GM21529 (cell line): Measurements from ENCODE around the gene TMEM108.

Experiments
- ATAC-seq: cut with Tn5 transposase; IDR thresholded peaks from one replicate; pipeline ENCODE4 v1.9.1; 2021; ENCODE audit not compliant: unreplicated experiment

The TMEM108 gene

DNA sequence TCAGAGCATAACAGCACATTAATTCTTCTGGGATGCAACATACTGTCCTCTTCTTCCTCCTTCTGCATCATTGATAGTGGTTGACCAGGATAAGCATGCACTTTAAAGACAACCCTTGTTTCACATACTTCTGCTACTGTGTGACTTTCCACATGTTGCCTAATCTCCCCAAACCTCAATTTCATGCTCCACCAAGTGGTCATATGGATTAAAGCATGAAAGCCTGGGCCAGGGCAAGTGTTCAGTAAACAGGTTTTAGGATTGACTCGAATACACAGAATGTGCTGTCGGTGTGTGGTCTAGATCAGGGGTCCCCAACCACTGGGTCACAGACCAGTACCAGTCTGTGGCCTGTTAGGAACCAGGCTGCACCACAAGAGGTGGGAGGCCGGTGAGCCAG lies 339.2 kb downstream of the TMEM108 start:
- ATAC-seq, result no peak

DNA sequence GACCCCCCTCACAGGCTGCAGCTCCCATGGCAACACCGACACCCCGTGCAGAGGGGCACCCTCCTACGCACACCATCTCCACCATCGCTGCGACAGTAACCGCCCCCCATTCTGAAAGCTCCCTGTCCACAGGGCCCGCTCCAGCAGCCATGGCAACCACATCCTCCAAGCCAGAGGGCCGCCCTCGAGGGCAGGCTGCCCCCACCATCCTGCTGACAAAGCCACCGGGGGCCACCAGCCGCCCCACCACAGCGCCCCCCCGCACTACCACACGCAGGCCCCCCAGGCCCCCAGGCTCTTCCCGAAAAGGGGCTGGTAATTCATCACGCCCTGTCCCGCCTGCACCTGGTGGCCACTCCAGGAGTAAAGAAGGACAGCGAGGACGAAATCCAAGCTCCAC lies 341.7 kb downstream of the TMEM108 start:
- no peak for ATAC-seq

DNA sequence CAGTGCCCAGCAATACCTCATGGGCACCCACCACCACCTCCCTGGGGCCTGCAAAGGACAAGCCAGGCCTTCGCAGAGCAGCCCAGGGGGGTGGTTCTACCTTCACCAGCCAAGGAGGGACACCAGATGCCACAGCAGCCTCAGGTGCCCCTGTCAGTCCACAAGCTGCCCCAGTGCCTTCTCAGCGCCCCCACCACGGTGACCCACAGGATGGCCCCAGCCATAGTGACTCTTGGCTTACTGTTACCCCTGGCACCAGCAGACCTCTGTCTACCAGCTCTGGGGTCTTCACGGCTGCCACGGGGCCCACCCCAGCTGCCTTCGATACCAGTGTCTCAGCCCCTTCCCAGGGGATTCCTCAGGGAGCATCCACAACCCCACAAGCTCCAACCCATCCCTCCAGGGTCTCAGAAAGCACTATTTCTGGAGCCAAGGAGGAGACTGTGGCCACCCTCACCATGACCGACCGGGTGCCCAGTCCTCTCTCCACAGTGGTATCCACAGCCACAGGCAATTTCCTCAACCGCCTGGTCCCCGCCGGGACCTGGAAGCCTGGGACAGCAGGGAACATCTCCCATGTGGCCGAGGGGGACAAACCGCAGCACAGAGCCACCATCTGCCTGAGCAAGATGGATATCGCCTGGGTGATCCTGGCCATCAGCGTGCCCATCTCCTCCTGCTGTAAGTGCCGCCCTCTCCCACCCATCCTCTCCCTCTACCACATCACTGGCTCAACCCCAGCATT lies 342.5 kb downstream of the TMEM108 start:
- no peak for ATAC-seq

- no peak for ATAC-seq
Measured at GRCh38 chr3:133381346-133382109, 343.3 kb downstream of the TMEM108 start.

GRCh38 chr3:133383175-133383574 lies 345.0 kb downstream of the TMEM108 start:
- ATAC-seq, result no peak

DNA sequence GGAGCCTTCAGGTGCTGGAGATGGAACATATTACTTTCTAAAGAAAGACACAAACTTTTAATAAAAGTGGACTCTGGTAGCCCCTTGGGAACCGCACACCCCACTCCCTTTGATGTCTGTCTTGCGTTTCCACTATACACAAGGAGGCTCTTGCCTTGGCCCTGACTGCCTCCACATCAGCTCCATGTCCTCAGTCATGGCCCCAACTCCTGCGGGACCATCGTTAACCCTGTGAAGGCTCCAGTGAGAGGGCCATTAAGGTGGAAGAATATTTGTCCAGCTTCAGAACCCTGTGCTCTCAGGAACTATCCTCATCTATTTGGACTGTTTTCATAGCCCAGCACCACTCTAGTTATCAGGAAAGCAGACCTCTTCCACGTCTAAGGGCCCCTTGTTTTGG lies 345.6 kb downstream of the TMEM108 start:
- ATAC-seq, result no peak

- ATAC-seq, result peak; percentile 53
Measured at GRCh38 chr3:133384331-133385027, 346.3 kb downstream of the TMEM108 start.

GRCh38 chr3:133386876-133387275 lies 348.7 kb downstream of the TMEM108 start:
- ATAC-seq, result no peak

- ATAC-seq, result no peak
Measured at GRCh38 chr3:133387341-133387740, 349.1 kb downstream of the TMEM108 start.

DNA sequence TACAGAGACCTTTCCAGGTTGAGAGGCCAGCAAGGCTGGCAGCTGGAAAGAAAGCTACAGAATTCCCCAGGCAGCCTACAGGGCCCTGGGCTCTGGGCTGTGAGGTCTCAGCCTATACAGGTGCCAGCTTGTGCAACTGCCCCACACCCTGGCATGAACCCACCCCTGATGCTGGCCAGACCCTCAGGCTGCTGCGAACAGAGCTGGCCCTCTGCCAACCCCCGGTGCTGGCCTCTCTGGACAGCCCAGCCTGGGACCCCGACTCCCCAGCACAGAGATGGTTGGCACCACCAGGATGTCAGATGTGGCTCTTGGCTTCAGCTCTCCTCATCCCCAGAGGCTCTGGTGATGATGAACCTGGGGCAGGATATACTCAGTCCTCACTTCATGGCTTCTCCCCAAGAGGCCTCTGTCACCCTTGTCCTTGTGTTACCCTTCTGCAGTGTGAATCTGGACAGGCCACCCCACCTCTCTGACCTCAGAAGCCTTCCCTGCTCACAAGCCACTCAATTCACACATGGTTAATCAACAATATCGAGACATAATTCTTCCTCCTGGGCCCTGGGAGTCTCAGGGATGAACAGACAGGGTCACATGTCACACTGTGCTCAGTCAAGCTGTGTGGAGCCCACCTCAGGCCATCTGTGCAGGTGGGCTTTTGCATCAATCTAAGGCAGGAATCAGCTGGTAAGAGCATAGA lies 350.7 kb downstream of the TMEM108 start:
- ATAC-seq, result no peak

DNA sequence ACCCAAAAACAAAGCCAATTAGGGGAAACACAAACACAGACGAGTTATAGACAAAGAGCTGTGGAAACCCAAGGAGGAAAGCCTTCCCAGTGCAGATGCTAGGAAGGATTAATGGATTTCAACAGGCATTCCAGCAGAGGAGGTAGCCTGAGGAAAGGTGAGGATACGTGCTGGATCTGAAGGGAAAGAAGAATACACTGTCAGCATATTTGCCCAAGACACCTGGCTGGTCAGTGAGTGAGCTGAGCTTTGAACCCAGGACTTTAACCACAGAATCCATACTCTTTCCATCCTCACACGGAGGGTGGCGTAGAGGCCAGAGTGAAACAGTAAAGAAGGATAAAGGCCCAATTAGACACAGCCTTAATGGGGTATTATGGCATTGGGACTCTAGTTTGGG lies 352.5 kb downstream of the TMEM108 start:
- ATAC-seq, result no peak

DNA sequence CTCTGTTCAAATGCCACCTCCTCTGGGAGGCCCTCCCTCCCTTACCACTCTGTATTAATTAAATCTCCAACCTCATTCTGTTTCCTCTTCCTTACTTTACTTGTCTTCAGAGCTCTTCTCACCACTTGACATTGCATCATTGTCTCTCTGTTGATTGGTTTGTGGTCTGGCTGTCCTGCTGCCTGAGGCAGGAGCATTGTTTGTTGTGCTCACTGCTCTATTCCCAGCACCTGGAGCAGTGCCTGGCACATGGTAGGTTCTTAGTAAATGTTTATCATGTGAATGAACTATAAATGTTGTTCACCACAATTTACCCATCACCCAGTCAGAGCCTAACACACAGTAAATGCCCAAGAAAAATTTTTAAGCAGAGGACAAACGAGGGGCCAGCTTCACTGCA lies 355.0 kb downstream of the TMEM108 start:
- ATAC-seq, result no peak

DNA sequence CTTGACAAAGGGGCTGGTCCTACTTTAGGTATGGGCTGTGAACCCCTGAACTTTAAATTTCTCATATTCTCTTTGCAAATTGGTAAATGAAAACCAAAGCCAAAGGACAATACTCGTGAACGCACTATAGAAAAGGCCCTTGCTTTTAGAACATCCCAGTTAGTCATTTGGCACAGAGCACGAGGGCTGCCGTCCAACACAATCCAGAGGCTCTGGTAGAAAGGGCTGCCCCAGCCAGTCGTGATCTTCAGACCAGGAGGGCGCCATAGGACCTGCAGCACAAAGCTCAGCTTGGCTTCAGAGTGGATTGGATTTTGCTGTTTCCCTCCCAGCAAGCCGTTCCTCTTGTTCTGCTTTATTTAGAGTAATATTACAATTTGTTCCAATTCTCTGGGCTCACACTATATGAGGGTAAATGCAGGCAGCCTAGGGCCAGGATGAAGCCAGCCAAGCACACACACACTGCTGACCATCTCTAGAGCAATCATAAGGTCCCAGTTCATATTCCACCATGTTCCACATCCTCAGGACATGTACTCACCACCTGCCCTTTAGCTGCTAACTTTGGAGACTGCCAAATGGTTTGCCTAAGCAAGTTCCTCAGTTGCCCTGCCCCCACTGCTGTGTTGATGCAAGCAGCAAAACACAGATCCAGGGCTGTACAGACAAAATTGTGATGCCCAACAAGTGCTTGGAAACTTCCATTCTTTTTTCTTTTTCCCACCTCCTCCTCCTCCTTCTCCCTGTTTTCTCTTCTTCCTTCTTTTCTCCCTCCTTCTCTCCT lies 355.7 kb downstream of the TMEM108 start:
- ATAC-seq, result no peak

DNA sequence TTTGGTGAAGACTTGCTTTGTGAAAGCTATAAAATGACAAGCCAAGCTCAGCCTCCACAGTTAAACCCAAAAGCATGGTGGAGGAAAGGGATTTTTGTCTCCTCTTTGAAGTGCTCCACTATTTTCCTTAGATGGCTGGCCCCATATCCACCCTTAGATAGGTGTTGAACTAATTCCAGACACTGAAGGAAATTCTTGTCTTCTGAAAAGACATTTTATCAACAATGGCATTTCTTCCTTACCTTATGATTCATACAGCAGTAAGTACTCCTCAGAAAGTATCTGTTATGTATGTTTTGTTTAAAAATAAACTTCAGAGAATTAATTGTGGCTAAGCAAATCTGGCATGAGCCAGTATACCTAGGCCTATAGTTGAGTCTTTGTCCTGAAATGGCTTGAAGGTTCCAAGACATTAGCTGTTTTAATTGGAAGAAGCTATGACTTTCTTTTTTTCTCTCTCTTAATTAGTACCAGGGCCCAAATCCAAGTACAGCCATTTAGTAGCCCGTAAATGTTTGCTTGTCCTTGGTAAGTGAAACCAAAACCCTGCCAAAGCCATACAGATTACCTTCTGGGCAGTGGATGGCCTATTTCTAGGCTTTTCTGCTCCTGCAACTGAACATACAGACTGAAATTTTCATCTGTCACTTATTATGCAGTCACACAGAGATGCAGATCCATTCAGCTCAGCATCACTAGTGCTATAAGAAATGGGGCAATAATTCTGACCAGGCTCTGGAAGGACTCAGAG lies 356.5 kb downstream of the TMEM108 start:
- no peak for ATAC-seq

DNA sequence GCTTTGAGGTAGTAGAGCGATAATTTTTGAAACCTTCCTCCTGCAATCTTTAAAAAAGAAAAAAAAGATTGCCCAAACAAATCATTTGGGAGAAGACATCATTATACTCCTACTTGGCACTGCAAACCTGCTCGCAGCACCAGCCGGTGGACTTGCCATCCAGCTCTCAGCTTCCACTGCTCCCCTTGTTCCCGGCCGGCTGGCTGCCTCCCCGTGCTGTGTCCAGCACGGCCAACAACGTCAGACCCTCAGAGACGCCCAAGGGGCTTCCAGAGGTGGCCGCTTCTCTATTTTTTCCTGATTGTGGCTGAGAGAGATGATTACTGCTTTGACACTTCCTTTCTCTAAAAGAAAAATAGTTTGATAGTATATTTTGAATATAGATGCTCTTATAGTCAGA lies 358.7 kb downstream of the TMEM108 start:
- ATAC-seq, result no peak

- no peak for ATAC-seq
Measured at GRCh38 chr3:133400006-133400515, 361.9 kb downstream of the TMEM108 start, which contains the start of gene BFSP2. Gene BFSP2 (plus strand): TSS chr3:133400056. CDS start chr3:133400084, 28 bp downstream.

GRCh38 chr3:133401374-133402135 lies 363.4 kb downstream of the TMEM108 start:
- no peak for ATAC-seq

GRCh38 chr3:133404920-133405319 lies 366.7 kb downstream of the TMEM108 start:
- ATAC-seq, result no peak

GRCh38 chr3:133408366-133408765 lies 370.2 kb downstream of the TMEM108 start:
- ATAC-seq, result no peak
